GM18517 (cell line): ENCODE results near the gene TMF1.

Source experiments
- ATAC-seq: cut with Tn5 transposase; IDR thresholded peaks from one replicate; pipeline ENCODE4 v1.9.1; 2021; ENCODE audit warnings: mild to moderate bottlenecking, moderate library complexity; ENCODE audit not compliant: unreplicated experiment

TMF1 gene

GRCh38 chr3:69051756-69052471, at the start of gene TMF1:
Gene TMF1 (minus strand): TSS chr3:69052333. CDS start chr3:69052086, 247 bp downstream.
- ATAC-seq: peak; percentile 98

GRCh38 chr3:69099576-69099975, 47.4 kb upstream of the TMF1 start:
- no peak for ATAC-seq

- no peak for ATAC-seq
Observed at GRCh38 chr3:69097407-69098086, 45.4 kb upstream of the TMF1 start.

- no peak for ATAC-seq
Observed at GRCh38 chr3:69096299-69096698, 44.2 kb upstream of the TMF1 start.

- ATAC-seq: no peak
Observed at GRCh38 chr3:69095636-69096035, 43.5 kb upstream of the TMF1 start.

- ATAC-seq: no peak
Observed at GRCh38 chr3:69094467-69095205, 42.5 kb upstream of the TMF1 start.

- ATAC-seq: peak; percentile 85
Observed at GRCh38 chr3:69092030-69092516, 39.9 kb upstream of the TMF1 start.

- ATAC-seq: no peak
Observed at GRCh38 chr3:69091389-69092029, 39.4 kb upstream of the TMF1 start.

- ATAC-seq: no peak
Observed at GRCh38 chr3:69090021-69090420, 37.9 kb upstream of the TMF1 start.

- ATAC-seq: peak; percentile 14
Observed at GRCh38 chr3:69088063-69088462, 35.9 kb upstream of the TMF1 start.

- no peak for ATAC-seq
Observed at GRCh38 chr3:69087030-69087791, 35.1 kb upstream of the TMF1 start.

- no peak for ATAC-seq
Observed at GRCh38 chr3:69085833-69086722, 33.9 kb upstream of the TMF1 start.

GRCh38 chr3:69085168-69085832, 33.2 kb upstream of the TMF1 start:
- no peak for ATAC-seq

GRCh38 chr3:69084326-69085167, 32.4 kb upstream of the TMF1 start, which contains the start of gene ARL6IP5:
Gene ARL6IP5 (plus strand): TSS chr3:69084937. CDS start chr3:69085048, 111 bp downstream.
- peak; percentile 47 for ATAC-seq

- peak; percentile 63 for ATAC-seq
Observed at GRCh38 chr3:69082805-69083204, 30.7 kb upstream of the TMF1 start.

- no peak for ATAC-seq
Observed at GRCh38 chr3:69082361-69082760, 30.2 kb upstream of the TMF1 start.

- peak; percentile 12 for ATAC-seq
Observed at GRCh38 chr3:69081583-69082262, 29.6 kb upstream of the TMF1 start.
